Measurements from ENCODE around the gene WSB1.

DNA sequence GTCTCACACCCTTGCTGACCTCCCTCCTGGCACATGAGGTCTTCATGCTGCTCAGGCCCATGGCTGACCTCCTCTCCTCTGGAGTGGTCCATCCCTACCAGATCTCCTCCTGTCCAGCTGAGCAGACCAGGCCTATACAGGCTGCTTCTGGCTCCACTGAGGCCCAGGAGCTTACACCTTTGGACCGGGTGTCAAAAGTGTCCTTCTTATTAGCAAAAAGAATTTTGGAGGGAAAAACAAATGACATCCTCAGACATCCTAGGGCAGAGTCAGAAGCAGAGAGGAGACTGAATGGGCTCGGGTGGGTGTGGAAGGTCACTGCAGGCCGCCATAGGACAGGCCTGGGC is 38.1 kb downstream of the WSB1 start:
- TF ChIP-seq, protein P1, sequence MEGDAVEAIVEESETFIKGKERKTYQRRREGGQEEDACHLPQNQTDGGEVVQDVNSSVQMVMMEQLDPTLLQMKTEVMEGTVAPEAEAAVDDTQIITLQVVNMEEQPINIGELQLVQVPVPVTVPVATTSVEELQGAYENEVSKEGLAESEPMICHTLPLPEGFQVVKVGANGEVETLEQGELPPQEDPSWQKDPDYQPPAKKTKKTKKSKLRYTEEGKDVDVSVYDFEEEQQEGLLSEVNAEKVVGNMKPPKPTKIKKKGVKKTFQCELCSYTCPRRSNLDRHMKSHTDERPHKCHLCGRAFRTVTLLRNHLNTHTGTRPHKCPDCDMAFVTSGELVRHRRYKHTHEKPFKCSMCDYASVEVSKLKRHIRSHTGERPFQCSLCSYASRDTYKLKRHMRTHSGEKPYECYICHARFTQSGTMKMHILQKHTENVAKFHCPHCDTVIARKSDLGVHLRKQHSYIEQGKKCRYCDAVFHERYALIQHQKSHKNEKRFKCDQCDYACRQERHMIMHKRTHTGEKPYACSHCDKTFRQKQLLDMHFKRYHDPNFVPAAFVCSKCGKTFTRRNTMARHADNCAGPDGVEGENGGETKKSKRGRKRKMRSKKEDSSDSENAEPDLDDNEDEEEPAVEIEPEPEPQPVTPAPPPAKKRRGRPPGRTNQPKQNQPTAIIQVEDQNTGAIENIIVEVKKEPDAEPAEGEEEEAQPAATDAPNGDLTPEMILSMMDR (conservative IDR thresholded peaks at IDR 0.05; ENCODE audit: low read depth, low read length), result no peak
- no peak for TF ChIP-seq EZH2 (IDR thresholded peaks at IDR 0.05; ENCODE audit: low read length, unreplicated experiment)
